NCI-H2196 (cell line): Measurements from ENCODE around the gene UCKL1.

Source experiments
- DNase-seq: peaks from one replicate; lab custom pipeline; 2025; ENCODE audit not compliant: unreplicated experiment; lab: John Stamatoyannopoulos, UW

Gene UCKL1

GRCh38 chr20:63892402-63892801 lies 63.8 kb downstream of the UCKL1 start:
- no peak for DNase-seq

- DNase-seq: no peak
These were observed 64.9 kb downstream of the UCKL1 start for GRCh38 chr20:63891061-63892002.

- DNase-seq: no peak
These were observed 65.6 kb downstream of the UCKL1 start for GRCh38 chr20:63890616-63891015.

GRCh38 chr20:63890201-63890576 lies 66.0 kb downstream of the UCKL1 start:
- DNase-seq: no peak
